ENCODE measurements around the gene ERMP1. TPM values are rescaled to one million over a fixed set of nuclear protein-coding genes. Genes with fewer than 3 reads are reported as not detected.
"Not testable (repeated sequence)": the region's sequence is repeated elsewhere in the genome, so short reads cannot be mapped to it uniquely, and the experiment has no call there.

Gene ERMP1
- total RNA-seq (ENCODE audit: unreplicated experiment), result 4.2 TPM
- long read RNA-seq, result 0 reads

- TF ChIP-seq CTCF (IDR thresholded peaks at IDR 0.05; ENCODE audit: partially characterized antibody, unreplicated experiment), result peak; percentile 97
- Mint-ChIP-seq H3K27ac (ENCODE audit: unreplicated experiment) (no peak within 1 kb of the TSS), H3K4me1 (ENCODE audit: low read depth, unreplicated experiment) (no peaks in the 10 kb centered on the region), H3K9me3 (ENCODE audit: unreplicated experiment) (no peaks in the 10 kb centered on the region), H3K27me3 (ENCODE audit: unreplicated experiment) (peaks cover 3% of the 10 kb centered on the region), H3K36me3 (ENCODE audit: unreplicated experiment) (no peaks in the 10 kb centered on the region), H3K4me3 (ENCODE audit: unreplicated experiment) (peak within 1 kb of the TSS; percentile 91)
- peak; percentile 93 for DNase-seq
Measured at GRCh38 chr9:5832538-5833529, at the start of gene ERMP1. Gene ERMP1 (minus strand): TSS chr9:5833117. CDS start chr9:5833027, 90 bp downstream.

GRCh38 chr9:5882244-5883012, 49.5 kb upstream of the ERMP1 start:
- H3K9me3 Mint-ChIP-seq (ENCODE audit: unreplicated experiment); H3K27me3 Mint-ChIP-seq (ENCODE audit: unreplicated experiment); H3K4me1 Mint-ChIP-seq (ENCODE audit: low read depth, unreplicated experiment); H3K36me3 Mint-ChIP-seq (ENCODE audit: unreplicated experiment); DNase-seq; H3K4me3 Mint-ChIP-seq (ENCODE audit: unreplicated experiment); H3K27ac Mint-ChIP-seq (ENCODE audit: unreplicated experiment): not testable (repeated sequence)

- TF ChIP-seq CTCF (IDR thresholded peaks at IDR 0.05; ENCODE audit: partially characterized antibody, unreplicated experiment), result no peak
- DNase-seq, result no peak
- Mint-ChIP-seq H3K4me3 (ENCODE audit: unreplicated experiment) (no peak overlapping the region), H3K36me3 (ENCODE audit: unreplicated experiment) (no peaks in the 10 kb centered on the region), H3K27ac (ENCODE audit: unreplicated experiment) (no peak overlapping the region), H3K4me1 (ENCODE audit: low read depth, unreplicated experiment) (no peaks in the 10 kb centered on the region), H3K27me3 (ENCODE audit: unreplicated experiment) (no peaks in the 10 kb centered on the region), H3K9me3 (ENCODE audit: unreplicated experiment) (no peaks in the 10 kb centered on the region)
Measured at GRCh38 chr9:5879419-5880181, 46.7 kb upstream of the ERMP1 start.

- Mint-ChIP-seq H3K4me3 (ENCODE audit: unreplicated experiment) (no peak overlapping the region), H3K27ac (ENCODE audit: unreplicated experiment) (no peak overlapping the region), H3K36me3 (ENCODE audit: unreplicated experiment) (no peaks in the 10 kb centered on the region), H3K4me1 (ENCODE audit: low read depth, unreplicated experiment) (no peaks in the 10 kb centered on the region), H3K9me3 (ENCODE audit: unreplicated experiment) (no peaks in the 10 kb centered on the region), H3K27me3 (ENCODE audit: unreplicated experiment) (peaks cover 3% of the 10 kb centered on the region)
- TF ChIP-seq CTCF (IDR thresholded peaks at IDR 0.05; ENCODE audit: partially characterized antibody, unreplicated experiment), result no peak
- no peak for DNase-seq
Measured at GRCh38 chr9:5876711-5877110, 43.8 kb upstream of the ERMP1 start.

GRCh38 chr9:5876026-5876425, 43.1 kb upstream of the ERMP1 start:
- Mint-ChIP-seq H3K4me1 (ENCODE audit: low read depth, unreplicated experiment) (no peaks in the 10 kb centered on the region), H3K4me3 (ENCODE audit: unreplicated experiment) (no peak overlapping the region), H3K9me3 (ENCODE audit: unreplicated experiment) (no peaks in the 10 kb centered on the region), H3K36me3 (ENCODE audit: unreplicated experiment) (no peaks in the 10 kb centered on the region), H3K27ac (ENCODE audit: unreplicated experiment) (no peak overlapping the region), H3K27me3 (ENCODE audit: unreplicated experiment) (peaks cover 3% of the 10 kb centered on the region)
- TF ChIP-seq CTCF (IDR thresholded peaks at IDR 0.05; ENCODE audit: partially characterized antibody, unreplicated experiment), result no peak
- DNase-seq, result no peak

Data from glutamatergic neuron (in vitro differentiated cells).